Breast epithelium (tissue), 4 donors: ENCODE results near the gene KIF1A. TPM values are rescaled to one million over a fixed set of nuclear protein-coding genes. Genes with fewer than 3 reads are reported as not detected.
A peak's percentile ranks its signal among the peaks of the same experiment; 100 is the strongest.
"Not testable (repeated sequence)": the region's sequence is repeated elsewhere in the genome, so short reads cannot be mapped to it uniquely, and the experiment has no call there.

Source experiments
- DNase-seq, 2 donors: peaks; one replicate each; pipeline ENCODE4 v3.0.0-alpha.2; 2019; ENCODE audit warnings: low spot score in 2 of 2
- H3K27ac ChIP-seq, 2 donors: fragments of 200-600 bp; sonication (generic) in 1 of 2; one replicate each; pipeline ENCODE4 v1.5.1; 2016 to 2019; ENCODE audit warnings: mild to moderate bottlenecking in 1 of 2
- H3K27me3 ChIP-seq, 2 donors: fragments of 200-600 bp; sonication (generic) in 1 of 2; one replicate each; pipeline versions ENCODE4 v1.5.1 to v1.6.0; 2017 to 2019; ENCODE audit warnings: control low read depth in 1 of 2, mild to moderate bottlenecking in 1 of 2
- H3K36me3 ChIP-seq: fragments of 200-600 bp; one replicate; pipeline ENCODE4 v1.5.1; 2019
- H3K4me1 ChIP-seq, 2 donors: fragments of 200-600 bp; sonication (generic); one replicate each; pipeline ENCODE4 v1.5.1; 2016 to 2019; ENCODE audit warnings: control low read depth in 1 of 2
- H3K4me3 ChIP-seq, 3 donors: fragments of 200-600 bp; sonication (generic); 1 replicate in 2 of 3; 2 replicates in 1 of 3; pipeline ENCODE4 v1.5.1; 2016 to 2019; ENCODE audit warnings: mild to moderate bottlenecking in 3 of 3, moderate library complexity in 2 of 3
- H3K9me3 ChIP-seq, 2 donors: fragments of 200-600 bp; sonication (generic) in 1 of 2; one replicate each; pipeline ENCODE4 v1.5.1; 2016 to 2019; ENCODE audit warnings: control low read depth in 1 of 2
- POLR2A ChIP-seq: fragments of 450-650 bp; IDR thresholded peaks from one replicate; pipeline ENCODE4 v1.6.1; 2016; ENCODE audit warnings: antibody characterized with exemption, mild to moderate bottlenecking, moderate library complexity
- POLR2AphosphoS5 ChIP-seq, 3 donors: sonication (generic); formaldehyde crosslinking; IDR thresholded peaks; one replicate each; pipeline ENCODE4 v1.6.1; 2017; ENCODE audit warnings: antibody characterized with exemption in 3 of 3
- intact Hi-C: fragments of 100-400 bp; cut with DNase I; formaldehyde crosslinking; loops from one replicate; pipeline ENCODE4 v1.15.1; 2023; ENCODE audit warnings: low total_unique reads
- total RNA-seq, 3 donors: library from RNA; depleted of rRNA; stranded (reverse); fragments of >200 nt; gene quantifications; one replicate each; pipeline ENCODE4 v1.1.0, GENCODE V29; 2016
- TF ChIP-seq, protein P1 (sequence below), 3 donors: fragments of 450-650 bp; IDR thresholded peaks; one replicate each; pipeline ENCODE4 v1.5.1; 2016 to 2017; ENCODE audit warnings: antibody characterized with exemption in 3 of 3, mild to moderate bottlenecking in 3 of 3, moderate library complexity in 3 of 3

The KIF1A gene
- total RNA-seq, 3 donors from 2014 or later = under 0.01 to 0.29 TPM; not detected in 1

DNA sequence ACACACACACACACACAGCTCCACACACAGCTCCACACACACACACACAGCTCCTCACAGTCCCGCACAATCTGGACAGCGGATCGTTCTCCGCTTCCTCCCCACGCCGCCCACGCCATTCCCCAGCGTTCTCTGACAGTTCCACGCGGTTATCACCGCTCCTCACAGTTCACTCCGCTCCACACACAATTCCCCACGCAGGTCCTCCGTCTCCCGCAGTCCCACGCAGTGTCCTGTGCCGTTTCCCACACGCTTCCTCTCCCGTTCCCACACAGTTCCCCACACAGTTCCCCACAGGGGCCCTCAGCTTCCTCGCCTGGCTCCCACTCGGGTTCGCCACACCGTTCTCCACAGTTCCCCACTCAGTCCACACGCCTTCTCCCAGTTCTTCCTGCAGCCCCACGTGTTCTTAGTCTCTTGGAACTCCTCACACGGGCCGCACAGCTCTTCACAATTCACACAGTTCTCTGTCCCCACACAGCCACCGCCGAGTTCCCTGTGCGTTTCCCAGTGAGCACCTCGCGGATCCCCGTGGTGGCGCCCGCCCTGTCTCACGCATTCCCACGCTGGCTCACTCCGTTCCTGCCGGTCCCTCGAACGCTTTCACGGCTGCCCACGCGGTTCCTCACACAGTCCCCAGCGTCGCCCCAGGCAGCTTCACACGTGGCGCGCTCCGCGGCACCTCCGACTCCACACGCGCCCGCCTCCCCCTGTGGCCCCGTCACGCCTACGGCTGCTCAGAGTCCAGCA lies 38.4 kb downstream of the KIF1A start:
- H3K4me3 ChIP-seq = no peak overlapping the region
- no peak overlapping the region for H3K27ac ChIP-seq
- intact Hi-C loops = no loop called here
- H3K27me3 ChIP-seq = peaks cover 0 to 33% of the 10 kb centered on the region in 2 donors
- TF ChIP-seq POLR2A (no peak), POLR2AphosphoS5 (IDR thresholded peaks at IDR 0.05) (no peak)
- TF ChIP-seq, protein P1, sequence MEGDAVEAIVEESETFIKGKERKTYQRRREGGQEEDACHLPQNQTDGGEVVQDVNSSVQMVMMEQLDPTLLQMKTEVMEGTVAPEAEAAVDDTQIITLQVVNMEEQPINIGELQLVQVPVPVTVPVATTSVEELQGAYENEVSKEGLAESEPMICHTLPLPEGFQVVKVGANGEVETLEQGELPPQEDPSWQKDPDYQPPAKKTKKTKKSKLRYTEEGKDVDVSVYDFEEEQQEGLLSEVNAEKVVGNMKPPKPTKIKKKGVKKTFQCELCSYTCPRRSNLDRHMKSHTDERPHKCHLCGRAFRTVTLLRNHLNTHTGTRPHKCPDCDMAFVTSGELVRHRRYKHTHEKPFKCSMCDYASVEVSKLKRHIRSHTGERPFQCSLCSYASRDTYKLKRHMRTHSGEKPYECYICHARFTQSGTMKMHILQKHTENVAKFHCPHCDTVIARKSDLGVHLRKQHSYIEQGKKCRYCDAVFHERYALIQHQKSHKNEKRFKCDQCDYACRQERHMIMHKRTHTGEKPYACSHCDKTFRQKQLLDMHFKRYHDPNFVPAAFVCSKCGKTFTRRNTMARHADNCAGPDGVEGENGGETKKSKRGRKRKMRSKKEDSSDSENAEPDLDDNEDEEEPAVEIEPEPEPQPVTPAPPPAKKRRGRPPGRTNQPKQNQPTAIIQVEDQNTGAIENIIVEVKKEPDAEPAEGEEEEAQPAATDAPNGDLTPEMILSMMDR (IDR thresholded peaks at IDR 0.05) = no peak
- no peak for DNase-seq
- H3K36me3 ChIP-seq = no peaks in the 10 kb centered on the region
- H3K9me3 ChIP-seq = no peaks in the 10 kb centered on the region
- H3K4me1 ChIP-seq = no peaks in the 10 kb centered on the region

DNA sequence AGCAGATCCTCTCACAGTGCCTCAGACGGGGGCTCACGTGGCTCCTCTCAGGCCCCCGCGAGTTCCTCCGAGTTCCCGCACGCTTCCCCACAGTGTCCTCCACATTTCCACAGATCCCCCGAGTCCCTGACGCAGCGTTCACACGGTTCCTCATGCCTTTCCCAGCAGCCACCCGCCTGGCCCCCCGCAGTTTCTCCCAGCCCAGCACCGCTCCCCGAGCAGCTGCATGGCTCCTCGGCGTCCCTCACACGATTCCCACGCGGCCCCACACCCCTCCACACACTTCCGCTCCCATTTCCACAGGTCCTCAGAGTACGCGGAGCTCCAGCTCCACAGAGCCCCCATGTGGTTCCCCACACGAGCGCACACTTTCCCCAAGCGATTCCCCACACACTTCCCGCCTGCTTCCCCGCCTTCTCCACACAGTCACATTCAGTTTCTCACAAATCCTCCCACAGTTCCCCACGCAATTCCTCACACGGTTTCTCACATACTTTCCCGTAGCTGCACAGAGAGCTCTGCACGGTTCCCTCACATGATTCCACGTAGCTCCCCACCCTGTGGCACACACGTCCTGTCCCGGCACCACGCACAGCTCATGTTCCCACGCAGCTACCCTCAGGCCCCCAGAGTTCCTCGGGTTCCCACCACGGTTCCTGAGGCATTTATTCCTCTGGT lies 39.9 kb downstream of the KIF1A start:
- H3K9me3 ChIP-seq = no peaks in the 10 kb centered on the region
- no peak for DNase-seq
- H3K4me1 ChIP-seq = no peaks in the 10 kb centered on the region
- H3K36me3 ChIP-seq = no peaks in the 10 kb centered on the region
- TF ChIP-seq POLR2AphosphoS5 (IDR thresholded peaks at IDR 0.05) (no peak), POLR2A (no peak)
- TF ChIP-seq, protein P1 (IDR thresholded peaks at IDR 0.05) = no peak
- H3K4me3 ChIP-seq = peak overlapping the region in 1 of 3 donors; percentile 19
- intact Hi-C loops = no loop called here
- H3K27me3 ChIP-seq = peaks cover 0 to 33% of the 10 kb centered on the region in 2 donors
- H3K27ac ChIP-seq = no peak overlapping the region

DNA sequence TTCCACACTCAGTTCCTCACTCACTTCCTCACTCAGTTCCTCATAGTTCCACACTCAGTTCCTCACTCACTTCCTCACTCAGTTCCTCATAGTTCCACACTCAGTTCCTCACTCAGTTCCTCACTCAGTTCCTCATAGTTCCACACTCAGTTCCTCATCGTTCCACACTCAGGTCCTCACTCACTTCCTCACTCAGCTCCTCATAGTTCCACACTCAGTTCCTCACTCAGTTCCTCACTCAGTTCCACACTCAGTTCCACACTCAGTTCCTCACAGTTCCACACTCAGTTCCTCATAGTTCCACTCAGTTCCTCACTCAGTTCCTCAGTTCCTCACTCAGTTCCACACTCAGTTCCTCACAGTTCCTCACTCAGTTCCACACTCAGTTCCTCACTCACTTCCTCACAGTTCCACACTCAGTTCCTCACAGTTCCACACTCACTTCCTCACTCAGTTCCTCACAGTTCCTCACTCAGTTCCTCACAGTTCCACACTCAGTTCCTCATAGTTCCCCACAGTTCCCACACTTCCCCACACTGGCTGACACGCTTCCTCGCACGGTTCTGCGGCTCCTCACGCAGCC lies 40.7 kb downstream of the KIF1A start:
- peaks cover 0 to 31% of the 10 kb centered on the region in 2 donors for H3K27me3 ChIP-seq
- intact Hi-C loops = not testable (repeated sequence)

DNA sequence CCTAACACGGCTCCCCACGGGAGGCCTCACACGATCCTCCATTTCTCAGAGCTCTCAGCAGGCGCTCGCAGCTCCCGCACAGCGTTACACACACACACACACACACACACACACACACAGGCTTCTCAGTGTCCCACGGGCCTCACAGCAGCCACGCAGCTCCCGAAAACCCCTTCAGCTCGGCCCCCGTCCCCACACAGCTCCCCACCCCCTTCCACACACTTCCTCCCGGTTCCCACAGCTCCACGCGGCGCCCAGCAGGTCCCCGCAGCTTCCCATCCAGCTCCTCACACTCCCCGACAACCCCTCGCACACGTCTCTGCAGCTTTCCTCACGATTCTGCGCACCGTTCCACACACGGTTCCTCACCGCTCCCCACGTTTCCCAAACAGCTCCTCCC lies 41.6 kb downstream of the KIF1A start:
- Histone ChIP-seq H3K4me1 (no peaks in the 10 kb centered on the region), H3K36me3 (no peaks in the 10 kb centered on the region), H3K9me3 (no peaks in the 10 kb centered on the region), H3K27me3 (peaks cover 0 to 23% of the 10 kb centered on the region in 2 donors), H3K4me3 (no peak overlapping the region), H3K27ac (no peak overlapping the region)
- intact Hi-C loops = no loop called here
- DNase-seq = no peak
- no peak for TF ChIP-seq POLR2AphosphoS5 (IDR thresholded peaks at IDR 0.05)

More for the DNA sequence above, 40.7 kb downstream of the KIF1A start:
- not testable (repeated sequence) for H3K27ac ChIP-seq, H3K9me3 ChIP-seq, H3K4me1 ChIP-seq, H3K36me3 ChIP-seq, H3K4me3 ChIP-seq, DNase-seq

DNA sequence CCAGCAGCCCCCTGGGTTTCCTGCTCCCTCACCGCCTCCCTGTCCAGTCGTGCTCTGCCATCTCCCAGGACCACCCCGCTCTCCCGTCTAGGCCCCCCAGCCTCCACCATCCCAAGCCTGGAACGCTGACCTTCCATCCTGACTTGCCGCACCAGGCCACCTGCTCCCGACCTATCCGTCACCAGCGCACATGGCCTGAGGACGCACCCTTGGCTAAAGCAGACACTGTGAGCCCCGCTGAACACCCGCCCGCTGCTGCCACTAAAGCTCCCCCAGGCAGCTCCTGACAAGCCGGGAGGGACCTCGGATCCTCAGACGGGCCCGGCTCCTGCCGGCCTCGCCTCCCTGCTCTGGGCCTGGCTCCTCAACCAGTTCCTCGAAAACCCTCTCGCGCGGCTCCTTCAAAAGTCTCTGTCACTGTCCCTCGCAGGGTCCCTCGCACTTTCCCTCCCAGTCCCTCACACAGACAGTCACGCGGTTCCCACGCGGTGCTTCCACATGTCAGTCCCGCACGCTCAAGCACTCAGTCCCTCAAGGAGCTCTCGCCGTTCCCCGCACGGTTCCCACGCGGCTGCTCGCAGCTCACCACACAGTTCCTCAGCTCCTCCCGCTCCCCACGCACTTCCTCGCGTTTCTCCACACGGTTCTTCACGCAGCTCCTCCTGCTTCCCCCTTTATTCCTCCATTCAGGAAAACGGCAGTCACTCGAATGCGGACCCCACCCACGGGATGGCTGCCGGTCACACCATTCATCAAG lies 42.4 kb downstream of the KIF1A start:
- Histone ChIP-seq H3K27ac (no peak overlapping the region), H3K4me1 (no peaks in the 10 kb centered on the region), H3K36me3 (no peaks in the 10 kb centered on the region), H3K27me3 (peaks cover 0 to 17% of the 10 kb centered on the region in 2 donors), H3K9me3 (no peaks in the 10 kb centered on the region), H3K4me3 (no peak overlapping the region)
- no peak for DNase-seq
- intact Hi-C loops = no loop called here
- no peak for TF ChIP-seq POLR2A
- TF ChIP-seq POLR2AphosphoS5 (IDR thresholded peaks at IDR 0.05) = no peak
- TF ChIP-seq, protein P1 (IDR thresholded peaks at IDR 0.05) = no peak
